Vein endothelial cell (primary cell): ENCODE results near the gene KCNIP1. TPM values are rescaled to one million over a fixed set of nuclear protein-coding genes. Genes with fewer than 3 reads are reported as not detected.

Experiments used
- total RNA-seq: library from RNA; depleted of rRNA; stranded (reverse); fragments of >200 nt; gene quantifications from 2 replicates; pipeline ENCODE4 v1.2.3, GENCODE V29; 2012

Gene KCNIP1
- total RNA-seq = 0.19 and 0.98 TPM in 2 replicates

GRCh38 chr5:170503990-170504596 is at the start of gene KCNIP1:
Gene KCNIP1 (plus strand): TSS chr5:170504020.

GRCh38 chr5:170783498-170784247 is 279.9 kb downstream of the KCNIP1 start, which contains the start of gene GABRP:
Gene GABRP (plus strand): TSS chr5:170783725. CDS start chr5:170788616, 4,891 bp downstream.

Other genes starting within 250 kb of the KCNIP1 start
- gene LCP2, start 206.2 kb upstream of the KCNIP1 start, total RNA-seq = 2.2 TPM in 1 of 2 replicates, not detected in the other
- 0.10 TPM in 1 of 2 replicates, not detected in the other for gene KCNMB1, start 114.7 kb upstream of the KCNIP1 start, total RNA-seq